ENCODE measurements around the gene TMOD3.
"Not testable (repeated sequence)": the region's sequence is repeated elsewhere in the genome, so short reads cannot be mapped to it uniquely, and the experiment has no call there.

TMOD3 gene

DNA sequence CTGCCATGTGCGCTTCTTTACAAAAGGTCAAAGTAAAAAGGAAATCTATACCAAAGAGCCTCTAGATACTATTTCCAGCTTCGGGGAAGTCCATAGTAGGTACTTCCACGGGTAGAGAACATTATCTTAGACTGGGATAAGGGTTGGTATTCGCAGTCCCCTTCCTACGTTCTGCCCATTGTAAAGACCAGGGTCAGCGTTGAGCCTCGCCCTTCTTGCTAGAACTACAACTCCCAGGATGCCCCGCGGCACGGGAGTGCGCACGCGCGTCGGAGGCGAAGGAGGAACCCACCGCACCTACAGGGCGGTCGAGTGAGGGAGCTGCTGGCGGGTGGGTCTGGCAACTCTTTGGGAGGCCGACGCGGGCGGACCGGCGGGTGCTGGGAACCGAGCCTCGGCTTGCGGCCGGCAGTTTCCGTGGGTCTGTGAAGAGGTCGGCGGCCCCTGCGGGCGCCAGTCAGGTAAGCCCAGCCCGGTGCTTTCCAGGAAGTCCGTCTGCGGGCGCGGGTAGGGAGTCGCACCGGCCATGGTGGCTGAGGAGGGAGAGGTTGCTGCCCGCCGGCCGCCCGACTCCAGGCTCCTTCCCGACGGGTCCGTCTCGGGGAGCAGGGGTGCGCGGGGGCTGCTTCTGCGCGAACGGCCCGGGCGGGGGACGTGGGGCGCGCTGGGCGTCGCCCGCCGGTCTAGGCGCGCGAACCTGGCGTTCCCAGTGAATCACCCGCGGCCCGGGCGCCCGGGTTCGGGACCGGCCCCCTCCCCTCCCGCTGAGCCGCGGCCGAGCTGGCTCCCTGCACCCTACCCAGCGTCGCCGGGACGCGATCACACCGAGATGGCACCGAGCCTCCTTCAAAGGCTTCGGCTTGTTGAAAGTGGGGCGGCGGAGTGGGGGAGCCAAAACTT, at the start of gene TMOD3:
TSS of gene TMOD3 (plus strand) at position 278 of the 900 bp plus-strand sequence. CDS start 33,232 bp downstream, outside the sequence.
- peak; percentile 40 for DNase-seq

DNA sequence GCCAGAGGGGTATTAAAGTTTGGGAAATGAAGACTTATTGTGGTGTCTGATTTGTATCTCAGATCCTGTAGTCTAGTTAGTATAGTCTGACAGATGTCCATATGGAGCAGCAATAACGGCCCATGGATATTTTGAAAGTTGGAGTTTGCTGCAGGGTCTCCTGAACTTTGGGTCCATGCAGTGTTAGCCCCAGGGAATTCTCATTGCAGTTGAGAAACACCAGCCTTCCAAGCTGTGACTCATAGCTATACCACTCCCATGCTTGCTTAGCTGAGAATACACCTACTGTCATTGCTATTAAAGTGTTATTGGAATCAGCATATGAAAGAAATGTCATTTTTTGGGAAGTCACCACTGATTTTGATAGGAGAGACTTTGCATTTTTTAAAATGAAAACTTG, 48.8 kb upstream of the TMOD3 start:
- no peak for DNase-seq

DNA sequence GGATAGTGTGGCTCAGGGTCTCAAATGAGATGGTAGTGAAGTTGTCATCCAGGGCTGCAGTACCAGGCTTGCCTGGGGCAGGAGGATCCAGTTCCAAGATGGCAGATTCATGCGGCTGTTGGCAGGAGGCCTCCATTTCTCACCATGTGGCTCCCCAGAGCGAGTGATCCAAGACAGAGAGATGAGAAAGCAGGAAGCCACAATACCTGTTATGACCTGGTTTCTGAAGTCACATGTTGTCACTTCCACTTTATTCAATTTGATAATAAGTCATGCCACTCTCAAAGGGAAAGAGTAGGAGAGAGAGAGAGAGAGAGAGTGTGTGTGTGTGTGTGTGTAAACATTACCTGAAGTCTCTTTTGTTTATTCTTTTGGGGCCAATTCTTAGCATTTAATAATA, 47.9 kb upstream of the TMOD3 start:
- no peak for DNase-seq

DNA sequence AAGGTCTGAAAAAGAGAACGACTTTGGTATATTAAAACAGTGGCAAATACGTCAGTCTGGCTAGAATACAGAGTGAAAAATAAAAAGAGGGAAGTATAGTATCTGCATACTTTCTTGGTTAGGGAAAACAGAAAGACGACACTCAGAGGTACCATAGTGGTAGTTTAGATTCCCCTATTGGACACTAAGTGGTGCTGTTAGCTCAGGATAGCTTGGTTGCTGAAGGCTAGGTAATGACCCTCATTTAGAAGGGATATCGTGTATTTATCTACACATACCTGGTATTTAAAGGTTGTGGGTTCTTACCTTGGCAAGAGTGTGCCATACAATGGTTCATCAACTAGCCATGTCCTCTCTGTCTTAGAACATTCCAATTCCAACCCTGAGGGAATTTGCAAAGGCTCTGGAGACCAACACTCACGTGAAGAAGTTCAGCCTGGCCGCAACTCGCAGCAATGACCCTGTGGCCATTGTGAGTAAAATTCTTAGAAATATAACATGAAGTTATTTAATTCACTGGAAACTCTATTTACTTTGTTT, 47.0 kb upstream of the TMOD3 start:
- no peak for DNase-seq

DNA sequence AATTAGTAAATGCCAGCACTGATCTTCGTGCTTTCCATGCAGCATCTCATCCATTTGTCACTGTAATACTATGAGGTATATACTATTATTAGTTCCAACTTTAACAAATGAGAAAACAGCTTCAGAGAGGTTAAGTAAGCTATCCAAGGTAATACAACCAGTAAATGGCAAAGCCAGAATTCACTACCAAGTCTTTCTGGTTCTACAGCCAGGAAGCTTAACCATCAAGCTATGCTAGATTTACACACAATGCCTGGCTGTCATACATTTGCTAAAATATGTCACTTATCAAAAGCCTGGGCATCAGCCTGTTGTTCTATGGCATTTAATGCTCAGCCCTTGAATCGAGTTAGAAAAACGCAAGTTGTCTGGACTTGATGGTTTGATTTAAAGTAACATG, 45.5 kb upstream of the TMOD3 start:
- DNase-seq: no peak

DNA sequence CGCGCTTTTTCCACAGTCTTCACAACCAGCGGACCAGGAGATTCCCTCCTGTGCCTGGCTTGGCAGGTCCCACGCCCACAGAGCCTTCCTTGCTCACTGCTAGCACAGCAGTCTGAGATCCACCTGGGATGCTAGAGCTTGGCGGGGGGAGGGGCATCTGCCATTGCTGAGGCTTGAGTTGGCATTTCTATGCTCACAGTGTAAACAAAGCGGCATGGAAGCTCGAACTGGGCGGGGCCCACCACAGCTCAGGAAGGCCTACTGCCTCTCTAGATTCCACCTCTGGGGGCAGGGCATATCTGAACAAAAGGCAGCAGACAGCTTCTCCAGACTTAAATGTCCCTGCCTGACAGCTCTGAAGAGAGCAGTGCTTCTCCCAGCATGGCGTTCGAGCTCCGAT, 42.3 kb upstream of the TMOD3 start:
- not testable (repeated sequence) for DNase-seq

DNA sequence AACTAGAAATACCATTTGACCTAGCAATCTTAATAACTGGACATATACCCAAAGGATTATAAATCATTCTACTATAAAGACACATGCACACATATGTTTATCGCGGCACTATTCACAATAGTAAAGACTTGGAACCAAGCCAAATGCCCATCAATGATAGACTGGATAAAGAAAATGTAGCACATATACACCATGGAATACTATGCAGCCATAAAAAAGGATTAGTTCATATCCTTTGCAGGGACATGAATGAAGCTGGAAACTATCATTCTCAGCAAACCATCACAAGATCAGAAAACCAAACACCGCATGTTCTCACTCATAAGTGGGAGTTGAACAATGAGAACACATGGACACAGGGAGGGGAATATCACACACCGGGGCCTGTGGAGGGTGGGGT, 37.0 kb upstream of the TMOD3 start:
- DNase-seq: not testable (repeated sequence)

DNA sequence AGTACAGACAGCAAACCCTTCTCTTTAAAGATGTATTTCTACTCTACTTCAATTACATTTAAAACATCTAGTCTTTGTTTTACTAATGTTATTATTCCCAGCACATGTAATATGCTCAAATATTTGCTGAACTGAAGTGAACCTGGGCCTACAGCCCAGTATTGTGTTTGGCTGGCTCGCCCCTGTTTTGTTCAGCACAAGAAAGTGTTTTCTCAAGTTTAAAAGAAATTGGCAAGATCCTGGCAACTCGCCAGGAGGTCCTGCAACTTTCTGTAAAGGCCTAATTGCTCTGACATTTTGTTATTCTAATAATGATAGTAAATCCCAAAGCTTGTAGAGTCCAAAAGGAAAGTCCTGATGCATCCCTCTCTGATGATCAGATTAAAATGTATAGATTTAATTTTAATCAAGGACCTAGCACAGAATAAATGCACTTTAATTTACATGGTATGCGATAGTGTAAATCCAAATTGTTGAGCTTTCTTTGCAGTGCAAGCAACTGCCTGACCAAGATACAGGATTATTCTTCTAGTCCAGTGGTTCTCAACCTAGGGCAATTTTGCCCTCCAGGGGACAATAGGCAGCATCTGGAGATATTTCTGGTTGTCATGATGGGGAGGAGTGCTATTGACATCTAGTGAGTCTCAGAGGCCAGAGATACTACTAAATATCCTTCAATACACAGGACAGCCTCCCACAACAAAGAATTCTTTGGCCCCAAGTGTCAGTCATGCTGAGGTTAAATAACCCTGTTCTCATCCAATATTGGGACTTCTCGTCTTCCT, 35.7 kb upstream of the TMOD3 start:
- DNase-seq: no peak

DNA sequence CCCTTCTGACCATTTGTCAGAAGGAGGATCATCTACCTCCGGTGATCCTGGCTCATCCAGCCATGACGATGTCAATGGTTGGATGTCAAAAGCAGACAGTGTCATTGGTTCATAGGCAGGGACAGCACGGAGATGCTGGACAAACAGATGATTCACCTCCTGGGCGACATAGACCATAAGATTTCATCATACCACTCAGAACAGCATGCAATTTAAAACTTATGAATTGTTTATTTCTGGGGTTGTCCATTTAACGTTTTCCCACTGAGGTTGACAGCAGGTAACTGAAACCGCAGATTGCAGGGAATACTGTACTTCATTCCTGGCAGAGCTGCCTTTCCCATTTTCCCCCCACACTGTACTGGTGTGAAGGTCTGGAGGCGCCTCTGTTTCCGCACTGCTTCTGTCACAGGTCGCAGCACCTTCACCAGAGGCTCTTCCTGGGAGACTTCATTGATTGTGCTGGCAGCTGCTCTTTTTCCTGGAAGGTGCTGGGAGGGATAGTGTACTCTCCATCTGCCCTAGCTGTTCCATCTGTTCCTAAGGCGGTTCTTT, 32.5 kb upstream of the TMOD3 start:
- DNase-seq: peak; percentile 23

DNA sequence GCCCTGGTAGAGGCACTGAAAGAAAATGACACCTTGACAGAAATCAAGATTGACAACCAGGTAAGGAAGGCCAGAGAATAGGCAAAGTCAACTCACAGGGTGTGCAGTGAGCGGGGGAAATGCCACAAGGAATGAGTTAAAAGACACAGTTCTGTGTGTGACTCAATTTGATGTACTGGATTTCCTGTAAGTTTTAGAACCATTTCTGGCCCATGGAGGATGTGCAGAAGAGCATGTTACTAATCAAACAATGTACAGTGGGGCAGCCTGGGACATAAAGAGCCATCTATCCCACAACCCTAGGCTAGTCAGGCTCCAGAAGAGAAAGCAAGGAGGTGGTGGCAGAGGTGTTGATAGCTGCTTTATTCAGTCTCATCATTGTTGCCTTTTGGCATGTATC, 31.2 kb upstream of the TMOD3 start:
- DNase-seq: no peak

DNA sequence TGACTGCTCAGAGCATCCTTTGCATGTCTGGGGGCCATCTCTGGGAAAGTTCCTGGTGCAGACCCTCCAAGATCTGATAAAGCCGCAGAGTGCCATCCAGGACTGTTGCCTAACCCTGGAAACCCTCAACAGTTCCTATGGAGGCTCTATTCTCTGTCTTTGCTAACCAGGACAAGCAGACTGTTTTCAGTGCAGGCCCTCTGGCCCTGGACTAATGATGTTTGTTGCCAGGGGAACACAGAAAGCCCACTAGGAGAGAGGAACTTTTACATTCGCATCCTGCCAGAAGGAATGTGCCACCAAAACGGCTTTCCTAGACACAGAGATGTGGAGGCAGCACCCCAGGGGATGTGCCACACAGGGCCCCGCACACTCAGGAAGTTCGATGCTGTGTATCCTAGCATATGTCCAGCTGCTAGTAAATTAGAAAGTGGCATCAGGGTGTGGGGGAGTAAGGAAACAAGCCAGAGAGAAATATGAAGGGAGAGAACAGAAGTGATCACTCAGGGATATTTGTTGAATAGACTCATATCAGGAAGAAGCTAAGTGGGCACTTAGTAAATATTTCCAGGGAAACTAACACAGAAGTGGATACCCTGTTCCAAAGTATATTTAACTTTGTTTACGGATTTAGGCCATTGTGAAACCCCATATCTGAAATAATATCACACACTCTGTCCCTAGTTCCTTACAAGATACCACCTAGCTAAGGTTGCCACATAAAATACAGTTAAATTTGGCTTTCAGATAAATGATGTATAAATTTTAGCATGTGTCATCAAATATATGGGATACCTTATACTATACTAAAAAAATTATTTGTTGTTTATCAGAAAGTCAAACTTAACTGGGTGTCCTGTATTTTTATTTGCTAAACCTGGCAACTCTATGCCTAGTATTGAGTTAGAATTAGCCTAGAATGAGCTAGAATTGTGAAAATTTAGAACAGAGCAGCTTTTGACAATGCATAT, 29.9 kb upstream of the TMOD3 start:
- DNase-seq: no peak

DNA sequence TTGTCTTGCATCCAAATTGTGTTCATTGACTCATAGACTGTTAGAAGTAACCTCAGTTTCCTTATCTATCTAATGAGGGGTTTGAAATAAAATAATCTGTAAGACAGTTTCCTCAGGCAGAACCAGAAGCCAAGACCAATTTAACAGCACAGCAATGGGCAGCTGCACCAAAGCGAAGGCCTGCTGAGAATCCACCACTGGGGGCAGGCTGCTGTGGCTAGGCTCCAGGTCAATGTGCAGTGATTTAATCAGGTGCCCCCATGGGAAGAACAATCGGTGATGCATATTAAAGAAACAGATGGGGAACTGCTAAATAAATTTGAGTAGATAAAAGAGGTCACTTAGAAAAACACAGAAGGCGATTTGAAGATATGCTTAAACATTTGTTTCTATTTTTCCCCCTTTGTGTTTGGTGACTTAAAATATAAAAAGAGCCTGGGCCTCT, 28.0 kb upstream of the TMOD3 start:
- DNase-seq: no peak

DNA sequence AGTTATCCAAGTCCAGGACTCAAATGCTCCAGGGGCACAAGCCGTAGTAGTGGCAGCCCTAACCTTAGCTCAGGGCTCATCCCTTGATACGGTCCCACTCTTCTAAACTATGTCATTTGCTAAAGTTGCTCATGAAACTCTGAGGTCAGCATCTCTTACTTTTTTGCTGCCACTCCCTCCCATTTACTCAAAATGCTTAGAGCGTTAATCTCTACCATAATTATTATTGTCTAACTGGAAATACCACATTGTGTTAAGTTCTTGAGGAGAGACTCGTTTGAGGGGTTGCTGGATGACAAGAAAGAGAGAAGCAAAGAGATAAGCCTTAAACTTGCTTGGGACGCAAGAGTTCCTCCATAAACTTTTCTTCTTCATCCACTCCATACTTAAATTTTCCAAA, 26.9 kb upstream of the TMOD3 start:
- no peak for DNase-seq

DNA sequence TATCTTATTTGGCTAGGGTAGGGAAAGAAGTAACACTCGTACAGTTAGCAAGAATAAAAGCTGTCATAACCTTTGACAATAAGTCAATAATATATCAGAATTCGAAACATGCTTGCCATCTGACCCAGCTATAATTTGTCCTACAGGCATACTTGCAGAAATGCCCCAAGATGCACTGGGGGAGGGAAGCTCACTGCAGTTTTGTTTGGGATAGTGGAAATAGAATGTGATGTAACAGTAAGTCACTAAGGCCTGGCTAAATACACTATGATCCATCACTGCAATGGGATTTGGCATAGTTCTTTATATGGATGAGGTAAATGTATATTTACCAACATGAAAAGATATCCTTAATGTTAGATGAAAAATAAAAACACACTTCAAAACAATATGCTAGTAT, 25.5 kb upstream of the TMOD3 start:
- no peak for DNase-seq

DNA sequence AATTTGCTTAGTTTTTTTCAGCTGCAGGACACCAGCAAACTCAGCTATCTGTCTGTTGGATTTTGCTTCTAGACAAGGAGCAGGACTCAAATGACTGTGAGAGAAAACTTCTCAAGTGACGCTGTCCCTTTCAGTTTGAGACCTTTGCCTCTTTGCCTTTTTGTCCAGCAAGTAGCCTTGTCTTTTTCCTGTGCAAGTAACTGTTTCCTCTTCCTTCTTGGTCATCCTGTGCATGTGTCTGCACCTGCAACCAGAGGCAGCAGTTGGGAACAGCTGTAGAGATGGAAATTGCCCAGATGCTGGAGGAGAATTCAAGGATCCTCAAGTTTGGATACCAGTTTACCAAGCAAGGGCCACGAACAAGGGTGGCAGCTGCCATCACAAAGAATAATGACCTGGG, 23.3 kb upstream of the TMOD3 start:
- no peak for DNase-seq

DNA sequence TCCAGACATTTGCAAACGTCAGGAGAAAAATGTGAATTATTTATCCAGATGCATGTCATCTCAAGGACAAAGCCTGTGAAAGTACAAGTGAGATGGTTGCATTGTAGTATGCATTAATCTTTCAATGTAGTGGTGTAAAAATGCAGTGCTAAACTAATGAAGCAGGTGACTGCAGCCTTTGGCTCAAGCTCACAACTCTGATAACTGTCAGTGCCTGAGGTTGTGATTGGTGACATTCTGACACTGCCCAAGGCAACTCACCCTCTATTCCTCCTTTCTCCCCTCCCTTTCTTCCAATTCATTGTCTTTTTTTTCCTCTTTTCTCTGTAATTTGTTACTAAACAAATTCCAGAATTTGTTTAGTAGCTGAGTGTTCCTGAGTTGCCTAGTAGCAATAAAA, 20.0 kb upstream of the TMOD3 start:
- DNase-seq: no peak

DNA sequence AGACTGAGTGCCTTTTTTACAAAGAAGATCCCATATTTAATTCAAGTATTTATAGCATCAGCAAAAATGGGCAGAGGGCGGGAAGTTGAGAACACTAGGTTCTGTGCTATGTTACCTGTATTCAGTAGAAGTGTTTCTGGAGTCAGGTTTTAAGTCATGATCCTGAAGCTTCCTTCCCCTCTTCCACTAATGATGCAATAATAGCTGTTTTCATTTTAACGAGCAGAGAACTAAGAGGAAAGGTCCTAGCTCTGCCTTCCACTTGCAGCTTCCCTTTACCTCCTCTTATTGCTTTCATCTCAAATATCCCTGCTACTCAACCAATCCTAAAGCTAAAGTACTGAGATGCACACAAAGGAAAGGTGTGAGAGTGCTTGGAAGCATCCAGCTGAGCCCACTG, 16.9 kb upstream of the TMOD3 start:
- no peak for DNase-seq

DNA sequence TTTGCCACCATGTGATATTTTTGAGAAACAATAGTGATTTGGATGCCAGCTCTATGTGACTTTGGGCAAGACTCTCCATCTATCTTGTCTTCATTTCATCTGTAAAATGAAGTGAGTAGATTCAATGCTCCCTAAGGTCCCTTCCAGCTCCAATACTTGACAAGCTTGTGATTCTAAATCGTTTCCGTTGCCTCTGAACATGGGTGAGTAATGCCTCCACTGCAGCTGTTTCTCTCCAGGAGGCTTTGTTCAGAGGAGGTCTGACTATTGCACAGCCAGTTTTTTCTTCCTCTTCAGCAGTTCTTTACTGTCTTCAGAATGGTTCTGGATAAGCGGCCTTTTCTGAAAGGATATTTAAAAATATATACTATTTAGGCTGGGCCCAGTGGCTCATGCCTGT, 14.8 kb upstream of the TMOD3 start:
- no peak for DNase-seq

DNA sequence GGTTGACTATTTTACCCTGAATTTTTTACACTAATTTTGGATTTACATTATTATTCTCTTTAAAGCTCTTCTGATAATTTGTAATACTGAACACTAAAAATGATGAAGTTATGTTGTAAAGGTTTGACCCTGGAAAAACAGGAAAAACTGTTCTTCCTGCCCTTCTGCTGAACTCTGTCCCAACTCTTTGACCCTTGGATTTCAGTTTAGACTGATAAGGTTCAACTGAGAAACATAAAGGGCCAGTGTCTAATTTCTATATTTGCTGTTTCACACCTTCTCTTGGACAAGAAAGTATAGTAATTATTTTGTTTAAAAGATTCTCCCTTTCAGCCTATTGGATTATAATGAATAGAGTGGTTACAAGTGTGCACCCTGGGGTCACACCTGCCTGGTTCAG, 12.8 kb upstream of the TMOD3 start:
- no peak for DNase-seq

DNA sequence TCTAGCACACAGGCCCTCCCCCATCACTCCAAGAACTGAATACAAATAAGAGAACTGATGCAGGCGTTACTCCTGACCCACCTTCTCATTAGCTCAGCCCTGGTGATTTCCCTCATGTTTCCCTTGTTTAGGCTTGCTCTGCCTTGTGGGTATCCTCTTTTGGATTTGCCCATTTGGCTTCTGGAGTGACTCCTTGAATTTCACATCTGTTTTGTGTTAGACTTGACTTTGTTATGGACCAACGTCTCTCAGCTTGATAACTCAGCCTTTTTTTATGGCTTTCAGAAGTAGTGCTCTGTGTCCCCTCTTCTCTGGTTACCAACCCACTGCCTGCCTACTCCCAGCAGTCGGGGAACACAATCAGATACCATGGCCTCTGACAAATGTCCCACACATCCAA, 11.3 kb upstream of the TMOD3 start:
- no peak for DNase-seq

DNA sequence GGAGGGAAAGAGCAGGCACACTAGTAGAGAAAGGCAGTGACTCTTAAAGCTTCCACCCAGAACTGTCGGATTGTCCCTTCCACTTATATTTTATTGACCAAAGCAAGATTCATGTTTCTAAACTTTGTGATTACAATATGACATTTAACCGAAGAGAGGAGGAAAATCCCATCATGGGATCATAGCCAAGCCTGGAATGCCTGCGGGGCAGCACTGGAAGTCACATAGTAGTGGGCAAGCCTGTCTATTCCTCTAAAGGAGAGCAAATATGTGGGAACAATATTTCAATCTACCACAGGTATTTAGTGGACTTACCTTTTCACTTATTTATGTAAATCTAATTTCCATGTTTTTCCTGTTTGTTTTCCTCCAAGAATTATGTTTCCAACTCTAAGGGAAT, 3.8 kb upstream of the TMOD3 start:
- DNase-seq: no peak

DNA sequence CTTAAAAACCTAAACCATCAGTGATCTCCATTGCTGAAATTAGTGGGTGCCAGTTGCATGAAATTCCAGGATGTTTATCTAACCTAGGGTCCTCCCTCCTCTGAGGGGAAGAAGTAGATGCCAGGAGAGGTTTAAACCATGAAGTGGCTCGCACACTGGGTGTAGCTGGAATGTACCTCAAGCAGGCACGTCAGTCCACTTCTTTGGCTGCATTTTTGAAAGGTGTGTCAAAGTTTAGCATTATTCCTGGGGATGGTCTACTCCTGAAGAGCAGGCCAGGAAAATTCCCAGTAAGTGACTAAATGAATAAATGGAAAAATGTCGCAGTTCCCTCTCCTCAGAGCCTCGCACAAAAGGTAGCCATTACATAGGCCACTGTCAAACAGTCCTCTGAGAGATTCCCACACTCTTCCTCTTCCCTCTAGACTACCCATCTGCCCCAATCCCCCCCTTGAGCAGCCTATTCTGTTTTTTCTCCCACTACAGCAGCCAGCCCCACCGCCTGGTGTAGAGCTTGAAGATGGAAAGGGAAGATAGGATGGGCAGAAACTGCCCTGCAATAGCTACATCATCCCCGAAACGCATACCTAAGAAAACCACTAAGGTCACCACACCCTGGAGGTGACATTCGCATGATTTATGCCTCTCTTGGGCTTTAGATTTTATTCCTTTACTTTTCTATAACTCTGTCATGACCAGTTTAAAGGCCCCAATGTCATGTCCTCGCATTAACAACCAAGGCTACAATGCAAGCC, 655 bp upstream of the TMOD3 start:
- DNase-seq: no peak

All from NCI-H2029 (cell line).